GM12891 (cell line): ENCODE results near the gene MADD.

Source experiments
- PAX5 ChIP-seq: IDR thresholded peaks from 2 replicates; pipeline ENCODE4 v1.6.1; 2011; ENCODE audit warnings: low read length, moderate library complexity, mild to moderate bottlenecking; ENCODE audit not compliant: insufficient read depth, severe bottlenecking
- POLR2A ChIP-seq: IDR thresholded peaks from 2 replicates; pipeline ENCODE4 v1.6.1; 2011; ENCODE audit warnings: low read depth, low read length, control low read depth
- POLR2AphosphoS5 ChIP-seq: IDR thresholded peaks from 2 replicates; pipeline ENCODE4 v1.6.1; 2011; ENCODE audit warnings: low read depth, low read length, control low read depth
- TAF1 ChIP-seq: IDR thresholded peaks from 2 replicates; pipeline ENCODE4 v1.6.1; 2011; ENCODE audit warnings: low read depth, low read length, control low read depth

GRCh38 chr11:47318166-47318565, 48.2 kb downstream of the MADD start:
- TF ChIP-seq POLR2AphosphoS5 (no peak), TAF1 (no peak), POLR2A (no peak), PAX5 (no peak)
